Stimulated activated CD4-positive, alpha-beta T cell treated with anti-CD3 and anti-CD28 coated beads, TNF-alpha, amount 100 ng/mL, for 24 hours (primary cell): ENCODE data around the gene DNASE2B.

Source experiments
- DNase-seq, 3 experiments: peaks; one replicate each; pipeline ENCODE4 v3.0.0-alpha.2; 2020; ENCODE audit warnings: low read depth in 3 of 3

Gene DNASE2B, protein sequence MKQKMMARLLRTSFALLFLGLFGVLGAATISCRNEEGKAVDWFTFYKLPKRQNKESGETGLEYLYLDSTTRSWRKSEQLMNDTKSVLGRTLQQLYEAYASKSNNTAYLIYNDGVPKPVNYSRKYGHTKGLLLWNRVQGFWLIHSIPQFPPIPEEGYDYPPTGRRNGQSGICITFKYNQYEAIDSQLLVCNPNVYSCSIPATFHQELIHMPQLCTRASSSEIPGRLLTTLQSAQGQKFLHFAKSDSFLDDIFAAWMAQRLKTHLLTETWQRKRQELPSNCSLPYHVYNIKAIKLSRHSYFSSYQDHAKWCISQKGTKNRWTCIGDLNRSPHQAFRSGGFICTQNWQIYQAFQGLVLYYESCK

DNA sequence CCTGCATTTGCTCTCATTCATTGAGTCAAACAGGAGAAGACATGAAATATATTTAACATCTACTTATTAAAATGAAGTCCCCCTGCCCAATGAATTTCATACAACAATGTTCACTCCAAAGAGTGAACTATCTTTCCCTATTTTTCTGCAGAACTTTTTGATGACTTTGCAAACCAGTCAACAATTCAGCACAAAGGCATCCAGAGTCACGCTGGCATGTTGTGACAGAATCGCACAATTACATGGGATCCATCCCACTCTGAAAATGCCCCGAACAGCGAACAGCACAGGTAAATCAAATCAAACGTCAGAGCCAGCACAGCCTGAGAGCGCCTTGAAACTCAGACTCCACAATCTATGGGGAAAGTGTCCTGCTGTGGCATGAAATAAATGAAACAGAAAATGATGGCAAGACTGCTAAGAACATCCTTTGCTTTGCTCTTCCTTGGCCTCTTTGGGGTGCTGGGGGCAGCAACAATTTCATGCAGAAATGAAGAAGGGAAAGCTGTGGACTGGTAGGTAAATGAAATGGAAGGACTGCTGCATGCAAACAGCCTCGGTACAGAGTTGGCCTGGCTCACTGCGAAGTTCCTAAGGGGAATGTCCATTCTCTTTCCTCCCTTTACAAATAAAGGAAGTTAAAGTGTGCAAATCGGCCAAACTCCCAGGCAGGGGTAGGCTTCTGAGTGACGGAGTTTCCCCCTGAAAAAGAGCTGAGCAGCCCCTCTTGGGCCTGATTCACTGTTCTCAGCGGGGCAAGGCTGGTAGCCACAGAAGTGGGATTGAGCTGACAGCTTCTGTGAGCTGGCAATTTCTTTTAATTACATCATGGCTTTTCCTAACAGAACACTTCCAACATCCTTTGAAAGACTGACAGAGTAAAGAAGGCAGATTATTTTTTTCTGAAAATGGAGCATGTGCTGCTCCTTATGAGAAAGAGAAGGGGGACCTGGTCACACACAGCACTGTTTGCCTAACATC, at the start of gene DNASE2B:
Gene DNASE2B (plus strand): TSS at position 310 of the 981 bp plus-strand sequence. CDS start 81 bp downstream, at position 391.
- DNase-seq, result no peak

DNA sequence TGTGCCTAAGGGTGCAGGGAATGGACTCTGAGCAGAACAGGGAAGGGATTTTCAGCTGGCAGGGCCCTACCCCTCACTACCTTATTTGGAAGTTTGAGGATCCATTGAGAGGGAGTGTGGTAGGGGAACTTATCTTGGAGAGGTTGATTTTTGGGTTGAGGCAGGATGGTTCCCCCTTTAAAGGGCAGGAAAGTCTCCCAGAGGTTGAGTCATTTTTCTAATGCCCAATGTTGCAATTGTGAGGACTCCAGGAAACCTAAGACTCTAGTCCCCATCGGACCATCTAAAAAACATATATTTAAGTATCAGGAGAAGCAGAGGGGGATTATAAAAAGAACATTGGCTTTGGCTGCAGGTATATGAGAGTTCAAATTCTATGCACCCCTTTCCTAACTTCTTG, 49.5 kb upstream of the DNASE2B start:
- no peak for DNase-seq

DNA sequence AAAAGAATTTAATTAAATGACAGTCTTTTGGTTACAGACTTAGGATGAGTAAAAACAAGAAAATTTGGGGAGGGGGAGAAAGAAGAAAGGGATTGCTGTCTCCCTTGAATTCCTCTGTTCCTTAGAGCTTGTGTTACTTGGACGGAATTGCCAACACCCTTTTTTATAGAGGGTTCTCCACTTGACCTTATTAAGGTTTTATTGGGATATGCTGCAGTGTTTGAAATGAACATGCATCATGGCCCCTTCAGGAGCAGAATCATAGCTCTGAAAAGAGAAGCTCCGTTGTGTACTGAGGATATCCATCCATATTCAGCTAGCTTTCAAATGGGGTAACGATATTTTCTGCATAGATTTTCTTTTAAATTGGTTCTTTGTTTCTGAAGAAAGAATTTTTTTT, 48.2 kb upstream of the DNASE2B start:
- no peak for DNase-seq

DNA sequence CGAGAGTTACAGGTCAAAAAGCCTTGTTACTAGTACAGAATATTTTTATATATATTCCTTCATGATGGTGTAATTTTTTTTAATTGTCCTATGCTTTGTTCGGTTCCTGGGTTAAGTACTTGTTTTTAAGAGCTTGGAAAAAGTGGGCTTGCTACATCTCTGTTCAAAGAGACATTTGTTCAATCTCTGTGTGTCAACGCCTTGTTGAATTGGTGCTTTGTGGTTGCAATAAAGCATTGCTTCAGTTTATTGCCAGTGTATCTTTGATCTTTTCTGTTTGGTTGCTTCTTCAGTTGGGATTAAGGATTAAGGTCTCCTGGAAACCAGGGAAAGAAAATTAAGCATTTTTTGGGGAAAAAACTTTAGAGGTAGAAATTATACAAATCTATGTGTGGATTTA, 47.7 kb upstream of the DNASE2B start:
- DNase-seq, result no peak

DNA sequence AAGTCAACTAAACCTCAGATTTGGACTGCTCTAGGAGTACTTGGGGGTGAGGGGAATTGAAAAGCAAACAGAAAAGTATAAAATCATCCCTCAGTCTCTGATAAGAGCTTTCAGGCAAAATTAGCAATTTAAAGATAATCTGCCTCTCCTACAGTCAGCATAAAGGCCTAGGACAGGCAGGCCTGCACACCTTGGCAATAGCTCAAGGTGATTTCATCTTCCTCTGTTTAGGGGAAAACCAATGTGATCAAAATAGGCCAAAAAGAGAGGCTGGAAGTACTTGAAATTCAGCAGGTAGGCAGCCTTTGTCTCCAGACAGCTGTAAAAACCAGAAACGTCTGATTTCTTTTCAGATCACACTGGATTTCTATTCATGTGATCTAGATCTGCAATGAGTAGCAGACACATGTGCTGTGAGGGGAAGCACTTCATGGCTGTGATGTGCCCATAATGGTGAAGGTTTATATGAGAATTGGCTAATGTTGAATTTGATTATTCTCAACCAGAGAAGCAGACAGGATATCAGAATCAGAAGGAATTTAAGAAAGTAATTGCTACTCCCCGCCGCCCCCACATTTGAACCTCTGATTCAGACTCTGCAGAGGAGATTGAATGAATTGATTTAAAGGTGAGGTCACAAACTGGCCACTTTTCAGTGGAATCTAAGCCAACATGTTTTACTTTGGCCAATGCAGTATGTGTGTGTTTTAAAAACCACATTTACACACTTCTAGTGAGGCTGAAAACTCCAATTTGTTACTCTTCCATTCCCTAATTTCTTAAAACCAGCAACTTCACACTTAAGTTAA, 45.8 kb upstream of the DNASE2B start:
- DNase-seq, result no peak

DNA sequence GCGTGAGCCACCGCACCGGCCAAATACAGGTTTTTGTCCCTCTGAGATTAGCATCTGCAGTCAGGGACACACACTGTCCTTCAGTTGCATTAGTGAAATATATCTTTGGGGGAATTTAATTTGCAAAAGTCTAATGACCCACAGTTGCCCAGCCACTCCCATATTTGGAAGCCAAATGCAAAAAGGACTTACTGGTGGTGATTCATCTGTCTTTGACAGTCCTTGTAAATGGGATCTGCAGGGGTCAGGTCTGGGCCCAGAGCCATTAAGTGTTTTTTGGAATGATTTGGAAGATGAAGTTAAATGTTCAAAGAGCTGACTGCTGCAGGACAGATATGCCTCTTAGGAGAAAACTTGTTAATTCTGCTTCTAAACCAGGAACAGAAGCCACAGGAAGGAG, 44.6 kb upstream of the DNASE2B start:
- no peak for DNase-seq

DNA sequence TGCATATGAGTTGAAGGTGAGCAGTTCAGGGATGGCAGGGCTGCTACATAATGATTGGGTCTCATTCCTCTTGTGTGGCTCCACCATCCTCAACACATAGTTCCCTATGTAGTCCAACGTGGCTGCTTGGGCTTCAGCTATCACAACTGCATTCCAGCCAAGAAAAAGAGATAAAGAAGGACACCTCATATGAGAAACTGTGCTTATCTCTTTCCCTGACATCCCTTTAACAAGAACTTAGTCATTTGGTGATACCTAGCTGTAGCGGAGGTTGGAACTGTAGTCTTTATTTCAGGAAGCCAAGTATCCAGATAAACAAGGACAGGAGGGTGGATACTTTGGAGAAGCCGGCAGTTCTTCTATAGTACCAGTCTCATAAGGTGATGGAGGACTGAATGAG, 42.7 kb upstream of the DNASE2B start:
- DNase-seq, result no peak

DNA sequence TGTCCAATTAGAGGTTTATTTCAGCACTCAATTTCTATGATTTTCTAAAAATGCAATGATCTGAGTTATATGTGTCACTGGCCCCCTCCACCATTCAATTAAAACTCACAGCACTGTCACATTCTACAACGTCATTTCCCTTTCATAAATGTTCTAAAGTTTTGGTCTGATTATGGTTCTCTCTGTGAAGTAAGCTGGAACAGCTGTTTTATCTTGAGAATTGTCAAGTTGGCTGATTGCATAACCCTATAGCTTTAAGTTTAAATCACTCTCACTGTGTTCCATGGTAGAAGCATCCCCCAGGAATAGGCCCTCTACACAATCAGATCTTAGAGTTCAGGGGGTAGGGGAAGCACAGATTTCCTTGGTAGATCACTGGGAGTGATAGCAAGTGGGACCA, 41.4 kb upstream of the DNASE2B start:
- no peak for DNase-seq

DNA sequence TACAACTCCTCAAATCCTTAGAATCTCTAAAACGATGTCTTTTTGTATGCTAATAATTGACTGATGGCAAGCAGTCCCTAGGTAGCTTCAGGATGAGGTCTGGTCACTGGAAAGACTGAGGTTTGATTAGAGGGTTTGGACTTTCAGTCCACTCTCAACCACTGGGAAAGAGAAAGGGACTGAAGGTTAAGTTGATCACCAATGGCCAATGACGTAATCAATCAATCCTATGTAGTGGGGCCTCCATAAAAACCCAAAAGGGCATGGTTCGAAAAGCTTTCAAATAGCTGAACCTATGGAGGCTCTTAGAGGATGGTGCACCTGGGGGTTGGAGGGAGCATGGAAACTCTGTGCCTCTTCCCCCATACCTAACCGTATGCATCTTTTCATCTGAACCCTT, 39.6 kb upstream of the DNASE2B start:
- DNase-seq, result no peak

DNA sequence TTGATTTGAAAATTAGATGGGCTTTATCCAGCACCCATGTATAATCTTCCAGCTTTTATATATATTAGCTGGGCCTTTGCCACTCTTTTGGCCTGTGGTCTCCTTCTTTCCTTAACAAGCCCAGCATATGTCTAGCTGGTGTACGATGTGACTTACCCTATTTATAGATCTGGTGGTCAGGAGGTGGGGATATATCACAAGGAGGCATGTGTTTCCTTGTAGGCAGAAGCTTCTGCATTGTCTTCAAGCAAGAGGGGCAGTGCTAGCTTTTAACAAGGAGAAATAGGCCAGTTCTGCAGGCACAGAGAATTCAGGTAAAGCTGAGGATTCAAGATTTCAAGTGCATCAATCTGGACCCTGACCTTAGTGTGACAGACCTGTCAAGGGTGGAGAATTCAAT, 38.0 kb upstream of the DNASE2B start:
- DNase-seq, result no peak

DNA sequence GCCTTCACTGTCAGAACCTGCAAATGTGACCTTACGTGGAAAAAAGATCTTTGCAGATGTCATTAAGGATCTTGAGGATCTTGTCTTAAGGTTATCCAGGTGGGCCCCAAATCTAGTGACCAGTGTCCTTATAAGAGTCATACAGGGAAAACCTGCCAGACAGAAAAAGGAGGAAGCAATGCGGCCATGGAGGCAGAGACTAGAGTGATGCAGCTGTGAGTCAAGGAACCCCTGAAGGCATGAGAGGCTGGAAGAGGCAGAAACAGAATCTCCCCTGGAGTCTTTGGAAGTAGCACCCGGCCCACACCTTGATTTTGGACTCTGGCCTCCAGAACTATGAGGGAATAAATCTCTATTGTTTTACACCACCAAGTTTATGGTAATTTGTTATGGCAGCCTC, 36.5 kb upstream of the DNASE2B start:
- DNase-seq, result no peak

DNA sequence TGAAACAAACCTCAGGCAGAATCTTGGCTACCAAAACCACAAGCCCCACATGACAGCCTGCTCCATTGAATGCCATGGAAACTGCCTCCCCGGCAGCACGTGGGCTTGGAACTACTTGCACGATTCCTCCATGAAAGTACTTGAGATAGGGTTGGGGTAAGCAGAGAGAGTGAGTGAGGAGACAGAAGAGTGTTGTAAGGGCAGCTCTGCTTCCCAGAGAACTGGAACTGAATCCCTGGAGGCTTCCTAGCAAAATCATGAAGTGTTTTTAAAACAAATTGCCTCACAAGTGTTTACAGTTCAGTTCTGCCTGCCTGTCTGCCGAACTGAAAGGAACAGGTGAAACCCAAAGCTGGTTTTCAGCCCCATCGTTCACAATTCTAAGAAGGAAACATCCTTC, 35.3 kb upstream of the DNASE2B start:
- no peak for DNase-seq

DNA sequence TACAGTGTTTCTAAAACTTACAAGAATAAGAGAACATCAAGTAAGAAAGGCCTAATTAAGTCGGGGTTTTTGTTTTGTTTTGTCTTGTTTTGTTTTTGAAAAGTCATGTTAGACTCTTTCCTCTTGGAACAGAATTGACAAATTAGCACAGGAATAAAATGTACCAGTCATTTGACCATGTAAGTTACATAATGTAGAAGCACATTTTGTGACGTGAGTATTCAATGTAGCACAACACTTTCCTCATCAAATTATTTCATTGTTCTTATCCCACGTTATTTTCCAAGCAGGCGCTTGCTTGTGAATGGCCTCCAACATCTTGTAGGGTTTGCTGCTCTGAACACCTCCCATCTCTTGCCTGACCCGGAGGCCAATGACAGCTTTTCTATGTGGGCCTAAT, 34.7 kb upstream of the DNASE2B start:
- DNase-seq, result no peak

DNA sequence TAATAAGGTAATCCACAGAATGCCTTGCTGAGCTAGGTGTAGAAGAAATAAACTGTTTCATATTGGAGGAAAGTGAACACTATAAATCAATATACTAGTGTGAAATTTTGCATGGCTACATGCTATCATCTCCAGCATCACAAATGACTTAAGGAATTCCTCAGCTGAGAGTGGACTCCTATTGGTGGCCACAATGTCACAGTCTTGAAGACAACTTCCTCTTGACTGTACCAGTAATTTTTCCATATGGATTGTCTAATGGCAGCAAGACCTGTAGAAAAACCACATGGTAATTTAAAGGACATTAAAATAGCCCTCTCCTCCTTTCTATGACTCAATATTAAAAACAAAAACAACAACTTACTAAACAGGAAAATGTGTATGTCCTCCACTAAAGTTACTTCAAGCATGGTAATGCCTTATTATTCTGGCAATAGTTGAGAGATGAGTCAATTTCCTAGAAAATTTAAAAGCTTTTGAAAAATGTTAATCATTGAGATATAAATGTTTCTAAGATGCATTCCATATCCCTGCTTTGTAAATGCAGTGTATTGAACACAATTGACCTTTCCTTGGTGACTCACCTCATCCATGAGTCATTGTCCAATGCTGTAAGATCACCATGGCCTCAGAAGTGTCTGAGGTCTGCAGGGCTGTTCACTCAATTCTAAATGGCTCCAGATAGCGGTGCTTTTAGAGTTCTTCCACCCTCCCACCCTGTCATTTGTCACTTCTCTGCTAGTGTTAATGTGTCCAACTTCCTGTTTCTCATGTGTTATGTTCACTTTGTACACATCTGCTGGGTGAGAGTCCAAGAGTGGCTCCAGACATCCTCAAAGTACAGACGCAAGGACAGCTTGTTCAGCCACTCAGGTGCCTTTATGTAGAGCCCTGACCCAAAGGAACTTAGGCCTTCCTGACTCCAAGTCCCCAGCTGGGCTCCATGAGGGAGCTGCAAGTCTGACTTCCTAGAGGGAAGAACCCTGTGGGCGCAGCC, 32.8 kb upstream of the DNASE2B start:
- DNase-seq, result no peak

DNA sequence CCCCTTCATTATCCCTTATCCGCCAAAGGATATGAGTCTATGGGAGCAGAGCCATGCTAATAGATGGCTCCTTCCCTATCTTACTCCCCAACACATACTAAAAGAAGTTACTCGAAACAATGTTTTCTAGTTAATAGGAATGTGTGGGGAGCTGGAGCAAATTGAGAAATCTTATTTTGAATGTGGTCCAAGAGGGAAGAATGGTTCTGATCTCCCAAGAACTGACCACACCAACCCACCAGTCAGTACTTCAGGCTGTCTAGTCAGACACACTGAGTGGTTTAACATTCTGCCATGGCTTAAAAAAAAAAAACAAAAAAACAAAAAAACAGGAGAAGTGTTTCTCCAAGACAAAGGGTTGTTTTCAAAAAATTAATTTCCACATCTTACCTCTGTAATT, 31.5 kb upstream of the DNASE2B start:
- DNase-seq, result no peak

DNA sequence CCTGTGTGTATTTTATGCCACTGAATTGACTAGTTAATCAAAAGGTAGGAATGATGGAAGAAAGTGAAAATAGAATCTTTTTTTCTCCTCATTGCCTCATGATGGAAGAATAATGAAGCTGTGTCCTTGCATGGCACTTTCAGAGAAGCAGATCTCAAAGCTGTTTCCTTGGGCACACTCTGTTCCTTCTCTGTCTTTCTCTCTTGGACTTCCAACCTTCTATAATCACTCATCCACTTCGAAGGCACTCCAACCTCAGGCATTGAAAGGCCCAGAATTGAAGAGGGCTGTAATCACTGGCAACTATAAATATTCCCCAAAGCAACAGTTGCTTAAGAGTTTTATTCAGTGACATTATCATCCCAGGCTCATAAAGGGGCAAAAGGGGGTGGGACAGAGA, 31.1 kb upstream of the DNASE2B start:
- DNase-seq, result no peak

DNA sequence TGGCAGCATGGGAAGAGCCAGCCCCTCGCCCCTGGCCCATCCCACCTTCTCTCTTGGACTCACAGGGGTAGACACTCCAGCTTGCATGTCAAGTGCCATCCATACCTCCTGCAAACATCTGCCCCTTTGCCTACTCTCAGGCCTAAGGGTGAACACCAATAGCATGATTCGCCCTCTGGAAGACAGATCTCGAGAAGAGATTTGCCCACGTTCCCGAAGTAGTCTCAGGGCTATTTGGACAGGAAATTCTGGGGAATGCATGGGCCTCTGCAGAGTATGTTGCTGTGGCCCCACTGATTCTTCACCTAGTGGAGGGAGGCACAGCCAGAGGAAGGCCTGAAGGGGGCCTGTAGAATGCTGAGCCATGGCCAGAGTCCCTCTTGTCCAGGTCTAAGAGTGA, 29.8 kb upstream of the DNASE2B start:
- no peak for DNase-seq

DNA sequence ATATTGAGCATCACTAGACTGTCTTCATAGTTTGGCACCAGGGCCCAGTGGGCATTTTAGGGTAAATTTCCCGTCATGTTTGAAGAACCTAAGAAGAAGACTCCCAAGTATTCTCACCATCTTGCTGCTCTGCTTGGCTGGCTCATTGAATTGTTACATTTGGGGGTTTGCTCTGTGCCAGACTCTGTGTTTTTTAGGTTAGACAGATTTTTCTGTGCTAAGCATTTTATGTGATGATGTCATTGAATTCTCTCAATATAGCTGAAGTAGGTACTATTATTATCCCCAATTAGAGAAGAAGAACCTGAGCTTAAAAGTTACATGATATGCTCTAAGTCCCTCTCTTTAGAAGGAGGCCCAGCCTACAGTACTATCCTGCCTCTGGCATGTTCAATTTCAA, 28.0 kb upstream of the DNASE2B start:
- no peak for DNase-seq

DNA sequence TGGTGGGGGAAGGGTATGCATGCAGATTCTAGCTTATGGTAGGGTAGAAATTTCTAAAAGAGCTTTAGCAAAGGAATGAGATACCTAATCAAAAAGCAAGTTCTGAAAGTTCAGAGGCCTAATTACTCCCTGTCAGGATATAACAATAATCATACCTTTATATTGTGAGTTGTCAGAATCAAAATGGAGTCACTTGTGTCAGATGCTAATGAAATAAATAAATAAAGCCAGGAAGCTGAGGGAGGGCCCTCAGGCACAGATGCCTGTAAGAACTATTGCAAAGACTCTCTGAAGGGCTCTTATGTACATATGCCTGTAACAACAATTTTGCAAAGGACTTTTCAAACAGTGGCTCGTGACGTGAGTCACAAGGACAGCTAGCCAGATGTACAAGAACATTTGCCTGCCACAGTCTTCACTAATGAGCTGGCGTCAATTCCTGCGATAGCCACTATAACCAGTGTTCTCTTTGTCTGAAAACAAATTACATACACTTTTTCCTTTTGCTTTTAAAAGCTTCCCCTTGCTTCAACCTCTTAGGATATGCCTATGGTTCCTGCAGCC, 27.4 kb upstream of the DNASE2B start:
- no peak for DNase-seq

DNA sequence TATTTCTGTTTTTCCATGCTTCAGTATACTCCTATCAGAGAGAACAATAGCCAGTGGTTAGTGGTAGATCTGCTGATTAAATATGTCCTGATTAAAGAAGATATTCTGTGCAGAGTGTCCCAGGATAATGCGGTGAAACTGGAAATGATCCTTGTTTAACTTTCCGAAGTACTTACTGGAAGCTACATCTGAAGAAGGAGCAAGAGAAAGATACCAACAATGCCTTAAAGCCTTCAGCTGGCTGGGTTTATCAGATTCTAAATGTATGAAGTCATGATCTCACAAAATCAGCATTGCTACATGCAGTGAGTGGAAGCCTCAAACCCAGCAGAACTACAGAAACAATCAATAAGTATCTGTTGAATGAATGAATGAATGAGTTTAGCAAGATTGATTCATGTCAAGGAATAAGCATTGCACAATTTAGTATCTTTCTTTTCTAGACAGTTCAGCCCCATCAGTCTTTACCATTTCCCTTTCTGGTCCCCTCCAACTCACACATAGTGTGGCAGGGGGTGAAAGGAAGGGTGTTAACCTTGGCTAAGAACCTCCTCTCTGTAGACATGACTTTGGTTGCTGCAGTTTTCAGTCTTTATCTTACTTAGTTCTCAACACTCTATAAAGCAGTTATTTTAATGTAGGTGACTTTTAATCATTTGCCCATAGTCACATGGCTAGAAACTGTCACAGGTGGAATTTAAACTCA, 24.7 kb upstream of the DNASE2B start:
- no peak for DNase-seq
